ENCODE data around the gene CDC37L1.

DNA sequence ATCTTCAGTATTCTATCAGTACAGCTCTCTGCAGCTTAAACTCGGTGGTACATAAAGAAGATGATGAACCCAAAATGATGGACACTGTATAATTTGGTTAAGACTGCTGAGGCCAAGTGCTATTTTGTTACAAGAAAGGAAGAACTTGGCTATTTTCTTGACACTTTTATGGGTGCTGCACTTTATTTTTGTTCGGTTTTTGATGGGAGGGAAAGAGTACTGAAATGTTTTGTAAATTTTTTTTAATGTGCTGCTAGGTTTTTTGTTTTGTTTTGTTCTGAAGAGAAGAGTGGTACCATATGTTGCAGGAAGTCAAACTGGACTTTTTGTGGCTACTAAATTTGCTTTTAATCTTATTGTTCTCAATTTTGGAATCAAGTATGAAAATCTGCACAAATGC lies 26.7 kb downstream of the CDC37L1 start:
- TF ChIP-seq, protein P1, sequence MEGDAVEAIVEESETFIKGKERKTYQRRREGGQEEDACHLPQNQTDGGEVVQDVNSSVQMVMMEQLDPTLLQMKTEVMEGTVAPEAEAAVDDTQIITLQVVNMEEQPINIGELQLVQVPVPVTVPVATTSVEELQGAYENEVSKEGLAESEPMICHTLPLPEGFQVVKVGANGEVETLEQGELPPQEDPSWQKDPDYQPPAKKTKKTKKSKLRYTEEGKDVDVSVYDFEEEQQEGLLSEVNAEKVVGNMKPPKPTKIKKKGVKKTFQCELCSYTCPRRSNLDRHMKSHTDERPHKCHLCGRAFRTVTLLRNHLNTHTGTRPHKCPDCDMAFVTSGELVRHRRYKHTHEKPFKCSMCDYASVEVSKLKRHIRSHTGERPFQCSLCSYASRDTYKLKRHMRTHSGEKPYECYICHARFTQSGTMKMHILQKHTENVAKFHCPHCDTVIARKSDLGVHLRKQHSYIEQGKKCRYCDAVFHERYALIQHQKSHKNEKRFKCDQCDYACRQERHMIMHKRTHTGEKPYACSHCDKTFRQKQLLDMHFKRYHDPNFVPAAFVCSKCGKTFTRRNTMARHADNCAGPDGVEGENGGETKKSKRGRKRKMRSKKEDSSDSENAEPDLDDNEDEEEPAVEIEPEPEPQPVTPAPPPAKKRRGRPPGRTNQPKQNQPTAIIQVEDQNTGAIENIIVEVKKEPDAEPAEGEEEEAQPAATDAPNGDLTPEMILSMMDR (IDR thresholded peaks at IDR 0.05), result no peak
- TF ChIP-seq POLR2A (IDR thresholded peaks at IDR 0.05), result no peak
